Vagina (tissue), 2 donors: ENCODE data around the gene IRAK3. TPM values are rescaled to one million over a fixed set of nuclear protein-coding genes. Genes with fewer than 3 reads are reported as not detected.
A peak's percentile ranks its signal among the peaks of the same experiment; 100 is the strongest.

ENCODE experiments used
- DNase-seq, 2 donors: peaks; one replicate each; pipeline ENCODE4 v3.0.0-alpha.2; 2017; ENCODE audit errors: extremely low spot score in 2 of 2
- H3K27ac ChIP-seq: fragments of 200-600 bp; sonication (generic); one replicate; pipeline ENCODE4 v1.5.1; 2019
- H3K27me3 ChIP-seq: fragments of 200-600 bp; sonication (generic); one replicate; pipeline ENCODE4 v1.5.1; 2019
- H3K36me3 ChIP-seq, 2 donors: fragments of 200-600 bp; sonication (generic); one replicate each; pipeline ENCODE4 v1.5.1; 2017 to 2019
- H3K4me1 ChIP-seq: fragments of 200-600 bp; sonication (generic); one replicate; pipeline ENCODE4 v1.5.1; 2019
- H3K4me3 ChIP-seq, 2 donors: fragments of 200-600 bp; sonication (generic); 1 replicate in 1 of 2; 2 replicates in 1 of 2; pipeline ENCODE4 v1.5.1; 2016 to 2019
- H3K9me3 ChIP-seq: fragments of 200-600 bp; sonication (generic); one replicate; pipeline ENCODE4 v1.5.1; 2019
- CTCF ChIP-seq, 3 experiments: fragments of 450-650 bp in 2 of 3; fragments of 200-600 bp in 1 of 3; sonication (generic) in 1 of 3; IDR thresholded peaks; one replicate each; pipeline ENCODE4 v1.5.1; 2017 to 2019; ENCODE audit warnings: antibody characterized with exemption in 3 of 3, mild to moderate bottlenecking in 2 of 3, moderate library complexity in 2 of 3
- POLR2A ChIP-seq, 2 donors: fragments of 450-650 bp; IDR thresholded peaks; one replicate each; pipeline ENCODE4 v1.6.1; 2017; ENCODE audit warnings: antibody characterized with exemption in 2 of 2, mild to moderate bottlenecking in 2 of 2, moderate library complexity in 2 of 2
- POLR2AphosphoS5 ChIP-seq, 2 donors: sonication (generic); formaldehyde crosslinking; IDR thresholded peaks; one replicate each; pipeline ENCODE4 v1.9.0; 2017; ENCODE audit warnings: antibody characterized with exemption in 2 of 2, mild to moderate bottlenecking in 2 of 2, low read depth in 1 of 2; ENCODE audit not compliant: insufficient read depth in 1 of 2
- intact Hi-C: fragments of 100-400 bp; cut with DNase I; formaldehyde crosslinking; loops from one replicate; pipeline ENCODE4 v1.15.1; 2023
- total RNA-seq: library from RNA; depleted of rRNA; stranded (reverse); fragments of >200 nt; gene quantifications from one replicate; pipeline ENCODE4 v1.2.3, GENCODE V29; 2016

The IRAK3 gene
- total RNA-seq, 1 donor from 2014 or later = 23.1 TPM

GRCh38 chr12:66163289-66163688, 25.7 kb upstream of the IRAK3 start:
- Histone ChIP-seq H3K4me3 (no peak overlapping the region), H3K4me1 (peaks cover 34% of the 10 kb centered on the region), H3K9me3 (no peaks in the 10 kb centered on the region), H3K27ac (no peak overlapping the region), H3K36me3 (peaks cover 0 to 25% of the 10 kb centered on the region in 2 donors), H3K27me3 (no peaks in the 10 kb centered on the region)
- TF ChIP-seq POLR2A (IDR thresholded peaks at IDR 0.05) (no peak), POLR2AphosphoS5 (IDR thresholded peaks at IDR 0.05; ENCODE audit: insufficient read depth in 1 of 2, low read depth in 1 of 2) (no peak), CTCF (IDR thresholded peaks at IDR 0.05) (no peak)
- intact Hi-C loops = no loop called here
- DNase-seq = no peak

GRCh38 chr12:66164349-66164821, 24.6 kb upstream of the IRAK3 start:
- H3K27ac ChIP-seq = no peak overlapping the region
- peaks cover 0 to 18% of the 10 kb centered on the region in 2 donors for H3K36me3 ChIP-seq
- no peaks in the 10 kb centered on the region for H3K27me3 ChIP-seq
- intact Hi-C loops = no loop called here
- H3K9me3 ChIP-seq = no peaks in the 10 kb centered on the region
- no peak overlapping the region for H3K4me3 ChIP-seq
- TF ChIP-seq CTCF (IDR thresholded peaks at IDR 0.05) = no peak
- no peak for TF ChIP-seq POLR2A (IDR thresholded peaks at IDR 0.05)
- TF ChIP-seq POLR2AphosphoS5 (IDR thresholded peaks at IDR 0.05; ENCODE audit: insufficient read depth in 1 of 2, low read depth in 1 of 2) = no peak
- peaks cover 41% of the 10 kb centered on the region for H3K4me1 ChIP-seq
- DNase-seq = no peak

GRCh38 chr12:66165141-66165540, 23.9 kb upstream of the IRAK3 start:
- intact Hi-C loops = no loop called here
- H3K4me1 ChIP-seq = peaks cover 41% of the 10 kb centered on the region
- H3K27me3 ChIP-seq = no peaks in the 10 kb centered on the region
- TF ChIP-seq CTCF (IDR thresholded peaks at IDR 0.05) (no peak), POLR2A (IDR thresholded peaks at IDR 0.05) (no peak), POLR2AphosphoS5 (IDR thresholded peaks at IDR 0.05; ENCODE audit: insufficient read depth in 1 of 2, low read depth in 1 of 2) (no peak)
- H3K9me3 ChIP-seq = no peaks in the 10 kb centered on the region
- H3K27ac ChIP-seq = no peak overlapping the region
- DNase-seq = no peak
- peaks cover 0 to 12% of the 10 kb centered on the region in 2 donors for H3K36me3 ChIP-seq
- no peak overlapping the region for H3K4me3 ChIP-seq

- no peak overlapping the region for H3K4me3 ChIP-seq
- intact Hi-C loops = no loop called here
- no peaks in the 10 kb centered on the region for H3K27me3 ChIP-seq
- DNase-seq = no peak
- no peak for TF ChIP-seq POLR2AphosphoS5 (IDR thresholded peaks at IDR 0.05; ENCODE audit: insufficient read depth in 1 of 2, low read depth in 1 of 2)
- TF ChIP-seq POLR2A (IDR thresholded peaks at IDR 0.05) = no peak
- no peak for TF ChIP-seq CTCF (IDR thresholded peaks at IDR 0.05)
- H3K9me3 ChIP-seq = no peaks in the 10 kb centered on the region
- H3K27ac ChIP-seq = no peak overlapping the region
- H3K4me1 ChIP-seq = peaks cover 41% of the 10 kb centered on the region
- no peaks in the 10 kb centered on the region for H3K36me3 ChIP-seq
Observed at GRCh38 chr12:66166561-66166960, 22.5 kb upstream of the IRAK3 start.

- TF ChIP-seq CTCF (IDR thresholded peaks at IDR 0.05) (no peak), POLR2A (IDR thresholded peaks at IDR 0.05) (no peak)
- H3K4me3 ChIP-seq = peak overlapping the region; percentile 80 to 88
- no peaks in the 10 kb centered on the region for H3K9me3 ChIP-seq
- H3K27ac ChIP-seq = peak overlapping the region; percentile 98
- no peak for DNase-seq
- intact Hi-C loops = no loop called here
- H3K4me1 ChIP-seq = peaks cover 26% of the 10 kb centered on the region
- H3K27me3 ChIP-seq = no peaks in the 10 kb centered on the region
- no peaks in the 10 kb centered on the region for H3K36me3 ChIP-seq
Observed at GRCh38 chr12:66168410-66168809, 20.6 kb upstream of the IRAK3 start.
